Measurements from ENCODE around the gene ATXN1.
"Not testable (repeated sequence)": the region's sequence is repeated elsewhere in the genome, so short reads cannot be mapped to it uniquely, and the experiment has no call there.

Gene ATXN1

DNA sequence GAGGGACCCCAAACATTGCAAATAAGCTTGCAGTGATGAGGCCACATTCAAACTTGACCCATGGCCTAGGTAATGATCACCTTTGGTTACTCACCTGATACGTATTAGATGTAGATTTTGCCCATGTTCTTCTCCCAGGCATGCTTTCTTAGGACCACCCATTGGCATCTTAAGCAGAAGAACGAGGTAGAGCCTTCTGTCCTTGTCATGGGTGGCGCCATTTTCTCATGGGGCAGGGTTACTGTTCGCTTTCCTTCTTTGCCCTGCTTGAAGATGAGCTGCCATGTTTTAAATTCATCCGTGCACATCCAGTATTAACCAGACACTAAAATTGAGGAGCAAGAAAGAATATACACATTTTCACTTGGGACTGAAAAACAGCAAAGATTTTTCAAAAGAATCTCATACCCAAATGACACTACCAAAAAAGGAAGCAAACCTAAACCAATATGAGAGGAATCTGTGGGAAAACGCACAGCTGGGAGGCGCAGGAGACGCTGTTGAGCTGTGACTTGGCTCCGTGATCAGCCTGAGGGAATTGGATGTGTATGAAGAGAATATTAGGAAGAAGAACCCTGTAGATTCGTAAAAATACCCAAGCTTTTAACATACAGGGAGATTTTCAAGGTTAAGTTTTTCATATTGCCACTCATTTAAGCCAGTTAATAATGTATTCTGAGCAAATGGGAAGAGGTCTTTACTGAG is 486.2 kb downstream of the ATXN1 start:
- DNase-seq (ENCODE audit: low read depth), result no peak

DNA sequence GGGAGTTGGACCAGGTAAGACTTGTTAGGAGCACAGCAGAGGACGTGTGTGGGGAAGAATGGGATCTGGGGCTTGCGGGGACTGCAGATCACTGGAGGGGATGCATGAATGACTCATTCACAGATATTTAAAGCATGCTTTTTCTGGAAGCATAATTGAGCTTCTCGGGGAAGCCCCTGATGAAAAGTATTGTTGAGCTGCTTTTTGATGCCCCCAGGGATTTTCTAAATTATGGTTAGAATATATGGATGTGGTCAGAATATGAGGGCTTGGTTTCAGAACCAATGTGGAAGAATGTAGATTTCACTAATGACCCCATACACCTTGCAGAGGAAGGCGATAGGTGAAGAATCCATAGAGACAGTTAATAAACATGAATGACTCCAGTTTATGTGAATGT is 486.8 kb downstream of the ATXN1 start:
- no peak for DNase-seq (ENCODE audit: low read depth)

DNA sequence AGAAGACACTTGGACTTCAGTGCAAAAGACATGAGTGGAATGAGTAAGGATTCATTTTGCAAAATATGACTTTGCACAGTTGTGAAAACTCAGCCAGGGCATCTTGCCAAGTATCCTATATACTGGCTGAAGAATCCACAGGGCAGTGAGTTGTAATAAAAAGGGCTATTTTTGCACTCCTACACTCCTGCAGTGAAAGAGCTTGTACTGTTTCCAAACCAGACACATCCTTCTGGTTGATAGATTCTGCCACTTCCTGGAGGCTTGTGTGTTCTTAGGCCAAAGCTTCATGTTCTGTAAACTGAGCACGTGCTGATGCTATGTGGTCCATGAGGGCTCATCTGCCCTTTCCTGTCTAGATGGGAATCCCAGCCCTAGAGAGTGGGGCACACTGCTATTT is 488.0 kb downstream of the ATXN1 start:
- DNase-seq (ENCODE audit: low read depth), result no peak

DNA sequence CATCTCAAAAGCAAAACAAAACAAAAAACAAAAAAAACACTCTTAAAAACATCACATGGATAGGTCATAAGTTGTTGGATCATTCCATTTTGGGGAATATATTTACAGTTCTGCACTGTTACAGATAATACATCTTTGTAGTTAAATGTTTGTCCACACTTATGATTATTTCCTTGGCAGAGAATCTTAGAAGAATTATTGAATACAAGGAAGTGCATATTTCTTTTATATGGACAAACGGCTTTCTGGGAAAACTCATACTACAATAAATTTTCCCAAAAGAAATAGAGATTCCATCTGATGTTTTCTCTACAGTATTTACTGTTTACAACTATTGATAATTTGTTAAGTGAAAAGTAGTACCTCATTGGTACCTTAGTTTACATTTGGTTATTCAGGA is 489.1 kb downstream of the ATXN1 start:
- no peak for DNase-seq (ENCODE audit: low read depth)

DNA sequence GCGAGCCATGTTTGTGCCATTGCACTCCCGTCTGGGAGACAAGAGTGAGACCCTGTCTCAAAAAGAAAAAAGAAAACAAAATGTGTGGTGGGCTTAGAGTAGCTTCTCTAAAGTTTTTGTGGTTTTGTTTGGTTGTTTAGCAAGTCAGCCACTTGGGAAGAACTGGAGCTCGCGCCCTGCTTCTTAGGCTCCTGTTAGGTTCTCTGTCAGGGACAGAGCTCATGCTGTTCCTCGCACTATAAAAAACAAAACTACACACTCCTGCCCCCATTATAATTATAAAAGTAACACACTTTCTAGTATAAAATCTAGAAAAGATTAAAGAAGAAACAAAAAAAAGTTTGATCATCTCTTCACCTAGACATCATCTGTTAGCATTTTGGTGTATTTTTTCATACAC is 489.8 kb downstream of the ATXN1 start:
- no peak for DNase-seq (ENCODE audit: low read depth)

DNA sequence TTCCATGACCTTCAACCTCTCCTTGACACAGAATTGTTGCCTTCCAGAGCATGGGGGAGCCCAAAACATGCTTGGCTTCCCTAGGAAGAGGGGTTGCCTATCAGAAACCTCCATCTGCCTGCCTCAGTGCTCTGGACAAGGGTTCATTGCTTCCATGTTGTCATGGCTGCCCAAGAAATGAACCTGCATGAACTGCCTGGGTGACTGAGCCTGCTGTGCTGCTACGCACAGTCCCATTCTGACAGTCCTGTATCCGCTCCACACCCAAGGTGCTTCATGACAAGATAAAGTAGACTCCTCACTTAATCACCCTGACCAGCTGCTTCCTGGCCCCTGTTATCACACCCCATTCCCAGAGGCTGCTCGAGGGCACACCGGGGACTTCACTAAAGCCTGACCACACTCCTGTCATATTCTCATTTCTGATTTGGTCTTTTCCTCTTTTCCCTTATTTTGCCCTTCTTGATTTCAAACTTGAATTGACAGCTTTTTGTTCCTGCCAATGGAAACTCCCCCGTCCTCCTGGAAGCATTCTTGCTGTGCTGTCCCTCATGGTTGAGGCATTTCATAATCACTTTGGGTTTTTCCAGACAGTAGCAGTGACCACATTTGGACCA is 491.0 kb downstream of the ATXN1 start:
- DNase-seq (ENCODE audit: low read depth), result no peak

DNA sequence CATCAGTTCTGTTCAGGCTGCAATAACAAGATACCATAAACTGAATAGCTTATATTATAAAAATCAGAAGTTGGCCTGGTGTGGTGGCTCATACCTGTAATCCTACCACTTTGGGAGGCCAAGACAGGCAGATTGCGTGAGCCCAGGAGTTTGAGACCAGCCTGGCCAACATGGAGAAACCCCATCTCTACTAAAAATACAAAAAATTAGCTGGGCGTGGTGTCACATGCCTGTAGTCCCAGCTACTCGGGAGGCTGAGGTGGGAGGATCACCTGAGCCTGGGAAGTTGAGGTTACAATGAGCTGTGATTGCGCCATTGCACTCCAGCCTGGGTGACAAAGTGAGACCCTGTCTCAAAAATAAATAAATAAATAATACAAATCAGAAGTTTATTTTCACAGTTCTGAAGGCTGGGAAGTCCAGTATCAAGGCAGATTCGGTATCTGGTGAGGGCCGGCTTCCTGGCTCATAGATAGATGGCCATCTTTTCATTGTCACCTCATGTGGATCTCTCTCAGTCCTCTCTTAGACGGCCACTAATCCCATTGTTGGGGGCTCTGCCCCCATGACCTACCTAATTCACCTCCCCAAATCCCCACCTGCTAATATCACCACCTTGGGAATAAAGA is 491.7 kb downstream of the ATXN1 start:
- not testable (repeated sequence) for DNase-seq (ENCODE audit: low read depth)

DNA sequence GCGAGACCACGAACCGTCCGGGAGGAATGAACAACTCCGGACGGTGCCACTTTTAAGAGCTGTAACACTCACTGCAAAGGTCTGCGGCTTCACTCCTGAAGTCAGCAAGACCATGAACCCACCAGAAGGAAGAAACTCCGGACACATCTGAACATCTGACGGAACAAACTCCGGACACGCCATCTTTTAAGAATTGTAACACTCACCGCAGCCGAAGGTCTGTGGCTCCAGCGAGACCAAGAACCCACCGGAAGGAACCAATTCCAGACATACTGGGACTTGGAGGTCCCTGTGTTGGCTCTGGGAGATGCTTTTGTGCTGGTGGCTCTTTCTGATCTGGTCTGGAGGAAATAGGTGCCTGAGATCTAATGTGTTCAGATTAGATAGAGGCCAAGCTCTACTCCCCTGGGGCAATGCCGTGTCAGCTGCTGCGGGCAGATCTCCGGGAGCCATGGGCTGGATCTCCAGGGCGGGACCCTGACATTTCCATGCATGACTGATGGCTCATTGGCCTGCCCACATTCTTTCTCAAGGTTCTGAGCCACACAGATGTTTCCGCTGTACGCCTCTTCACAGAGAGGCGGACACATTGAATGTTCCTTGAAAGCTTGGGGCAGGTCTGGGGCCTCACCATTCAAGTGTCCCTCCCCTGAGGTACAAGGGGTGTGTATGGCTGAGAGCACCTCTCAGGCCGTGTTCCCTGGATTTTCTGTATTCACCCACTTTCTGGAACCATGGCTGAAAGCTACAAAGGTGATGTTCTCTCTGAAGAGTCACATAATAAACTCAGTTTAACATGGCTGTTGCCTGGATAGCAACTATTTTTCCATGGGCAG is 493.6 kb downstream of the ATXN1 start:
- DNase-seq (ENCODE audit: low read depth), result no peak

DNA sequence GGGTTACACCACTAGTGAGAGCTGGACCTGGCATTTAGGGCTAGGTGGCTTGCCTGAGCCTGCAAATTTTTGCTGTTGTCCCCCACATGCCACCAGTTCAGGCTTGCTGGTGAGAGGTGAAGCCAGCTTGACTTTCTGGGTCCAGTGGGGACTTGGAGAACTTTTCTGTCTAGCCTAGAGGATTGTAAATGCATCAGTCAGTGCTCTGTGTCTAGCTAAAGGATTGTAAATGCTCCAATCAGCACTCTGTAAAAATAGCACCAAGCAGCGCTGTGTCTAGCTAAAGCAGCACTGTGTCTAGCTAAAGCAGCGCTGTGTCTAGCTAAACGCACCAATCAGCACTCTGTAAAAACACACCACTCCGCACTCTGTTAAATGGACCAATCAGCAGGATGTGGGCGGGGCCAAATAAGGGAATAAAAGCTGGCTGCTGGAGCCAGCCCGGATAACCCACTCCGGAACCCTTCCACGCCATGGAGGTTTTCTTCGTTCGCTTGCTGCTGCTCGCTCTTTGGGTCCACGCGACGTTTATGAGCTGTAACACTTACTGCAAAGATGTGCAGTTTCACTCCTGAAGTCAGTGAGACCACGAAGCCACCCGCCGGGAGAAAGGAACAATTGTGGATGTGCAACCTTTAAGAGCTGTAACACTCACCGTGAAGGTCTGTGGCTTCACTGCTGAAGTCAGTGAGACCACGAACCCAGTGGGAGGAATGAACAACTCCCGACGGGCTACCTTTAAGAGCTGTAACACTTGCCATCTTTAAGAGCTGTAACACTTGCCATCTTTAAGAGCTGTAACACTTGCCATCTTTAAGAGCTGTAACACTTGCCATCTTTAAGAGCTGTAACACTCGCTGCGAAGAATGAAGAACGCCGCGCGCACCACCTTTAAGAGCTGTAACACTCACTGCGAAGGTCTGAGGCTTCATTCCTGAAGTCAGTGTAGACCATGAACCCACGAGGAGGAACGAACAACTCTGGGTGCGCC is 495.6 kb downstream of the ATXN1 start:
- no peak for DNase-seq (ENCODE audit: low read depth)

DNA sequence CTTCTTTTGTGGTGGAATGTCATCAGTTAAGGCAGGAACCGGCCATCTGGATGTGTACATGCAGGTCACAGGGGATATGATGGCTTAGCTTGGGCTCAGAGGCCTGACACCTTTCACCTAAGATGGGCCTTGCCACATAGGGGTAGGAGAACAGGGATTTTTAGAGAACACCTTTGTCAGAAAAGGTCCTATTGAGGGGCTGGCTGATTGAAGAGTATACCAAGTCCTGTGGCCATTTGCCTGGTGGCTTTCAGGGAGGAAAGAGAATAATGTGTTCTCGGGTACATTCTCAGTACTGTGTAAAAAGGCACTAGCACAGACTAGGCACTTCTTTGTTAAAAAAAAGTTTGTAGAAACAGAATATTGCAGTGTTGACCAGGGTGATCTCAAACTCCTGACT is 496.5 kb downstream of the ATXN1 start:
- DNase-seq (ENCODE audit: low read depth), result no peak

DNA sequence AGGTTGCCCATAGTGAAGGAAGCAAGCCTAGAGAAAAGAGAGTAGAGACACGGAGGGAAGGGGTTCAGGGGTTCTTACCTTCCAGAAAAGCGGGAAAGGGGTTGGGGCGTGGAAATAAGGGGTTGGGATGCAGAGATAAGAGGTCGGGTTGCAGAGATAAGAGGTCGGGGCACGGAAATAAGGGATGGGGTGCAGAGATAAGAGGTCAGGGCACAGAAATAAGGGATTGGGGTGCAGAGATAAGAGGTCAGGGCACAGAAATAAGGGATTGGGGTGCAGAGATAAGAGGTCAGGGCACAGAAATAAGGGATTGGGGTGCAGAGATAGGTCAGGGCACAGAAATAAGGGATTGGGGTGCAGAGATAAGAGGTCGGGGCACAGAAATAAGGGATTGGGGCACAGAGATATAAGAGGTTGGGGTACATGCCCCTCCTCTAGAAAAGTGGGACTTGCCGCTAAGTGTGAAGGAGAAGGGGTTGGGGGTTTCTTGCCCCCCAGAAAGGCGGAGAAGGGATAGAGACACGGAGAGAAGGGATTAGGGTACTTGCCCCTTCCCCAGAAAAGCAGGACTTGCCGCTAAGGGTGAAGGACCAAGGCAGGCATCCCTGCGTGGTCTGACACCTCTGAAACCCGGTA is 497.7 kb downstream of the ATXN1 start:
- not testable (repeated sequence) for DNase-seq (ENCODE audit: low read depth)

DNA sequence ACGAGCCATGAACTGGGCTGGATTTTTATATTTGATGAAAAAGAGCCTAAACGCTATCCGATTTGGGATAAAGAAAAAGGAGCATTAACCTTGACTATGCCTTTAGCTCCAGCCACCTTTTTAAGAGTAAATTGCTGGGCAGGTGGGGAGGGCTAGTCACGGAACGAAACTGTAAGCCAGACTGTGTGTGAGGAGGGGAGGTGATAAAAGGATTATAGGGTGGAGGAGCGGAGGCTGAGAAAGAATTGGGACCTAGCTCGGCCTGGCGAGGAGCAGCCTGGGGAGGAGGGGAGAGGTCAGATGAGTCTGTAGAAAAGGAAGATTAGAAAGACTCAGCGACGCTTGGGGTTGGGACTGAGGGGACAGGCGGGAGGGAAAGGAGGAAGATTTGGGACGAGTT is 498.5 kb downstream of the ATXN1 start:
- DNase-seq (ENCODE audit: low read depth), result not testable (repeated sequence)

DNA sequence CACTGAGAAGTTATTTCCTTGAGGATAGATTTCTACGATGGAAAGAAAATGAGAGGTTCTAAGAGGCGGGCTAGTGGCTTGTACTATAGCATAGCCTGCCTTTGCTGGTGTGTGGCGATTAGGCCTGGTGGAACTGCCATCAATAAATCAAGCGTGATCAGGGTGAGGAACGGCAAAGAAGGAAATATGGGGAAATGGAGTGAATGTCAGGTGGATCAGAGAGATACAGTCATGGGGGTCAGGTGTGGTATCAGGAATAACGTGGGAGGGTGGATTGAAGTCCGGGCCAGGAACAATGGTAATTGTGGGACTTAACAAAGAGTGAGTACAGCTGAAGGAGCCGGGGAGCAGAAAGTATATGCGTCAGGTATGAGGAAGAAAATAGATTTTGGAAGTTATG is 500.7 kb downstream of the ATXN1 start:
- DNase-seq (ENCODE audit: low read depth), result not testable (repeated sequence)

DNA sequence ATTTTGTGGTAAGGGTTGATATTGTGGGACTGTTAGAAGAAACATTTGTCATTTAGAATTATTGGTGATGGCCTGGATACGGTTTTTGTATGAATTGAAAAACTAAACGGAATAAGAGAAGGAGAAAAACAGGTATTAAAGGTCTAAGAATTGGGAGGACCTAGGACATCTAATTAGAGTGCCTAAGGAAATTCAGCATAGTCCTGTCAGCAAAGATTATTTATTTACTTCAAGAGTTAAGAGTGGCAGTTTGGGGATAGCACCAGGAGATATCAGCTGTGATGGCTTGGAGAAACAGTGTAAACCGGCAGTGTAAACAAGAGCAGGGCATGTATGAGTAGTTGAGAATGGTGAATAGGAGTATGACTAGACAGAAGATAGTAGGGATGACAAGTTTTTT is 501.7 kb downstream of the ATXN1 start:
- not testable (repeated sequence) for DNase-seq (ENCODE audit: low read depth)

DNA sequence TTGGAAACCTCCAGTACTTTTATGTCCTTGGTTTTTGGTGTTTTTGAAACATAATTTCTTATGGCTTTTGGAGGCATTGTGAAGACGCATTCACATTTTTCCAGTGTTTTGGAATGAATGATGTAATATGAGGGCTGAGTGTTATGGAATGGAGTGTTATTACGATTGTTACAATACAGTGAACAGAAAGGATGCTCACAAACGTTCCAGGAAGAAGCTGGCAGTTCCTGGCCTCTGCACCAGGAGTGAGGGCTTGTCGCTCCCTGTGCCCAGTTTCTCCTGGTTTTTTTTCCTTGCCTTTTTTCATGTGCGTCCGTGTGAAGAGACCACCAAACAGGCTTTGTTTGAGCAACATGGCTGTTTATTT is 502.6 kb downstream of the ATXN1 start:
- no peak for DNase-seq (ENCODE audit: low read depth)

DNA sequence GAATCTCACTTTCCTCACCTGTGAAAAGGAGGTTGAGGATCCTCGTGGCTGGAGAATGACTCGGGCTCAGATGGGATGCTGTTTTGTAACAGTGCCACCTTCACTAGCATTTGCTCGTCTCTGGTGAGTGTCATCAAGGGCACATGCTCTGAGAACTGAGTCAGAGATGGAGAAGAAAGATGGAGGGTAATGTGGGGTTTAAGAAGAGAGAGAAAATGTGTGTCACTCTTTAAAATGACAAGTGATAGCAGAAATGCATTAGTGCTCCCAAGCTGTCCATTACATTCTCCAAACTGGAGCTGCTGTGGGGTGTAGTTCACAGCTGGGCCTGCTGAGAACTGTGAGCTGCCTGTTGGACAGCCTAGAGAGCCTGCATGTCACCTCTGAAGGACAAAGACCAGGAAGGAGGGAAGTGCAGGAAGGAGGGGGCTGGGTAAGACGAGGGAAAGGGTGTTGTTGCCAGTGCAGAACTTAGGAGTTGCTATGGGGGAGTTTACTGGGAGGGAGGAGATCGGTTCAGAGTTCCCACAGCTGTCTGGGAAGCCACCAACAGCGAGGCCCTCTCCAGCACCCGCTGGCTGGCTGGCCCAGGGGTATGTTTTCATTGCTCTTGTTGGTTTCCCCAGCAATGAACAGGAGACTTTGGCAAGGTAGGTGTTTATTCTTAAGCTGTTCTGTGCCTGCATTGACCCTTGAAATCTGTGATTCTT is 503.1 kb downstream of the ATXN1 start:
- DNase-seq (ENCODE audit: low read depth), result no peak

DNA sequence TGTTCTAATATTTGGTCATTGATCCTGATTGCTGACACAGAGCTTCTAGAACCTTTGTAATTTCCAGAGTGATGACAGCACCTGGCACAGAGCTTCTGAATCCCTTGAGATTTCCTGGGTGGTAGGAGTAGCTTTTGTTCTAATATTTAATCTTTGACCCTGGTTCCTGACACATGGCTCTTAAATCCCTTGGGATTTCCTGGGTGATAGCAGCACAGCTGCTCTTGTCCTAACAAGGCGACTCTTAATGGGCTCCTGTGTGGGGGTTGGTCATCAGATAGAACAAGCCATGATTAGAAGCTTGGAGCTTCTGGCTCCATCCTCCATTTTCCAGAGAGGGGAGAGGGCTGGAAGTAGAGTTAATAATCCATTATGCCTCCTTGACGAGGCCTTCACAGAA is 504.5 kb downstream of the ATXN1 start:
- no peak for DNase-seq (ENCODE audit: low read depth)

DNA sequence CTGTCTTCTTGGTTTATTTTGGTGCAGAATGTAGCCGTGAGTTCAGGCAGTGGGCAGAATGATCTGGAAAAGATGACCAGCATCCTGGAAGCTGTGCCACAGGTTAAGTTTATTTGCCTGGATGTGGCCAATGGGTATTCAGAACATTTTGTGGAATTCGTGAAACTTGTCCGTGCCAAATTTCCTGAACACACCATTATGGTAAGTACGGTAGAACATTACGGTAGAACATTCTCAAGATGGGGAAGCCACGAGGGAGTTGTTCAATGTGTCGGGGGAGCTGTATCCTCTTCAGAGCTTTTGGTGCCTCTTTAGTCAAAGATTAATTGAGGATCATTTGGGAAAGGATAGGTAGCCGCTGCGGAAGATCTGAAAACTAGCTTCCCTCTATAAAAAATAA is 506.7 kb downstream of the ATXN1 start:
- DNase-seq (ENCODE audit: low read depth), result no peak

DNA sequence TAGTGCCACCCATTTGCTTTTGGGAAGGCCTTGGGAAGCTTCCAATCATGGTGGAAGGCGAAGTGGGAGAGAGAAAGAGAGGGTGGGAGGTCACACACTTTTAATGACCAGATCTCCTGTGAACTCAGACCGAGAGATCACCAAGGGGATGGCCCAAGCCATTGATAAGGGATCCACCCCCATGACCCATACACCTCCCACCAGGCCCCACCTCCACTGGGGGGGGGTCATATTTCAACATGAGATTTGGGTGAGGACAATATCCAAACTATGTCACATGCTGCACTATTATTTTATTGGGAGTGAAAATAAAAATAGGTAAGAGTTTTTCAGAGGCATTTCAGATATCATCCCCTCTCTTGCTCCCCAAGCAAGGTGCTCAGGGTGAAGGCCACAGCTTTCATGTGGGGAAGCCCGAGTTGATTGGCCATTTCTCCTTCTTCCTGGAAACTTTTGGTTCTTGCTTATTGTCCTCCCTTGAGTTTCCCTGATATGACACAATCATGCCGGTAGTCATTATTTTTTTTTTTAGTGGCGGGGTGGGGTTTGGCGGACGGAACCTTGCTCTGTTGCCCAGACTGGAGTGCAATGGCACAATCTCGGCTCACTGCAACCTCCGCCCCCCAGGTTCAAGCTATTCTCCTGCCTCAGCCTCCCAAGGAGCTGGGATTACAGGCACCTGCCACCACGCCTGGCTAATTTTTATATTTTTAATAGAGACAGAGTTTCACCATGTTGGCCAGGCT is 507.7 kb downstream of the ATXN1 start:
- no peak for DNase-seq (ENCODE audit: low read depth)
